GM23338 (cell line): ENCODE results near the gene DAD1. TPM values are rescaled to one million over a fixed set of nuclear protein-coding genes. Genes with fewer than 3 reads are reported as not detected.

Source experiments
- ATAC-seq: fragments of 200-7000 bp; cut with Tn5 transposase; 3 replicates; pipeline ENCODE4 v1.9.1; 2020
- DNase-seq: peaks from one replicate; pipeline ENCODE4 v3.0.0-alpha.2; 2015; ENCODE audit warnings: low spot score
- H2AFZ ChIP-seq: fragments of 200-600 bp; sonication (generic); 2 replicates; pipeline ENCODE4 v1.8.0; 2016; ENCODE audit warnings: antibody characterized with exemption, mild to moderate bottlenecking, moderate library complexity
- H3F3A ChIP-seq: fragments of 200-600 bp; sonication (generic); replicated peaks from 2 replicates; pipeline ENCODE4 v1.8.0; 2017; ENCODE audit warnings: antibody characterized with exemption, mixed run types, low read depth
- H3K27ac ChIP-seq: fragments of 200-600 bp; sonication (generic); 2 replicates; pipeline ENCODE4 v1.6.1; 2016; ENCODE audit warnings: low read depth
- H3K27me3 ChIP-seq: fragments of 200-600 bp; sonication (generic); 2 replicates; pipeline ENCODE4 v1.8.0; 2016; ENCODE audit warnings: mild to moderate bottlenecking, mixed run types, moderate library complexity; ENCODE audit not compliant: insufficient read depth
- H3K36me3 ChIP-seq: fragments of 200-600 bp; sonication (generic); 2 replicates; pipeline ENCODE4 v1.8.0; 2016; ENCODE audit warnings: mild to moderate bottlenecking; ENCODE audit not compliant: insufficient read depth
- H3K4me1 ChIP-seq: fragments of 200-600 bp; sonication (generic); 2 replicates; pipeline ENCODE4 v1.8.0; 2016; ENCODE audit warnings: mild to moderate bottlenecking, moderate library complexity; ENCODE audit not compliant: insufficient read depth
- H3K4me2 ChIP-seq: fragments of 200-600 bp; sonication (generic); 2 replicates; pipeline ENCODE4 v1.7.1; 2017; ENCODE audit warnings: mixed run types
- H3K4me3 ChIP-seq: fragments of 200-600 bp; sonication (generic); 2 replicates; pipeline ENCODE4 v1.6.1; 2016; ENCODE audit warnings: mixed run types
- H3K79me2 ChIP-seq: fragments of 200-600 bp; sonication (generic); replicated peaks from 2 replicates; pipeline ENCODE4 v1.8.0; 2017; ENCODE audit warnings: mild to moderate bottlenecking; ENCODE audit not compliant: insufficient read depth
- H3K9me2 ChIP-seq: fragments of 200-600 bp; sonication (generic); 2 replicates; pipeline ENCODE4 v1.8.0; 2017; ENCODE audit not compliant: insufficient read depth
- H4K20me1 ChIP-seq: fragments of 200-600 bp; sonication (generic); replicated peaks from 2 replicates; pipeline ENCODE4 v1.8.0; 2017; ENCODE audit warnings: mild to moderate bottlenecking; ENCODE audit not compliant: insufficient read depth
- H3K27ac Mint-ChIP-seq: 2 replicates; pipeline ENCODE4 v1.8.0; 2020; ENCODE audit warnings: inconsistent platforms, mild to moderate bottlenecking, moderate library complexity, mixed read lengths
- H3K27me3 Mint-ChIP-seq: 3 replicates; pipeline ENCODE4 v1.8.0; 2022; ENCODE audit warnings: low read depth, mild to moderate bottlenecking, moderate library complexity, mixed read lengths, inconsistent platforms; ENCODE audit not compliant: insufficient read depth, poor library complexity
- H3K36me3 Mint-ChIP-seq: 3 replicates; pipeline ENCODE4 v1.8.0; 2021; ENCODE audit warnings: low read depth, mild to moderate bottlenecking, inconsistent platforms, moderate library complexity, mixed read lengths
- H3K4me1 Mint-ChIP-seq: 3 replicates; pipeline ENCODE4 v1.8.0; 2020; ENCODE audit warnings: mild to moderate bottlenecking, inconsistent platforms, mixed read lengths
- H3K4me3 Mint-ChIP-seq: 3 replicates; pipeline ENCODE4 v1.8.0; 2021; ENCODE audit warnings: moderate library complexity, mild to moderate bottlenecking, inconsistent platforms, mixed read lengths
- H3K9me3 Mint-ChIP-seq: 3 replicates; pipeline ENCODE4 v1.8.0; 2020; ENCODE audit warnings: moderate library complexity, mild to moderate bottlenecking, inconsistent platforms, mixed read lengths
- CREB1 ChIP-seq: fragments of 250-450 bp; sonication (Bioruptor Pico); IDR thresholded peaks from 2 replicates; pipeline ENCODE4 v1.5.0; 2020; ENCODE audit warnings: low read depth, mild to moderate bottlenecking, moderate library complexity
- EZH2phosphoT487 ChIP-seq: fragments of 200-600 bp; sonication (generic); IDR thresholded peaks from one replicate; pipeline ENCODE4 v1.8.1; 2018; ENCODE audit warnings: antibody characterized with exemption; ENCODE audit not compliant: unreplicated experiment
- JUNB ChIP-seq: IDR thresholded peaks from one replicate; pipeline ENCODE4 v1.6.1; 2016; ENCODE audit warnings: antibody characterized with exemption; ENCODE audit not compliant: unreplicated experiment
- NANOG ChIP-seq: IDR thresholded peaks from 2 replicates; pipeline ENCODE4 v1.6.1; 2016; ENCODE audit warnings: antibody characterized with exemption, borderline replicate concordance
- POLR2AphosphoS5 ChIP-seq: IDR thresholded peaks from 2 replicates; pipeline ENCODE4 v1.6.1; 2016; ENCODE audit warnings: antibody characterized with exemption, low read depth
- ZNF114 ChIP-seq: fragments of 250-450 bp; sonication (Bioruptor Pico); IDR thresholded peaks from 2 replicates; pipeline ENCODE4 v1.5.0; 2020; ENCODE audit warnings: mild to moderate bottlenecking, moderate library complexity
- polyA plus RNA-seq: library from polyadenylated mRNA; unstranded; fragments of >200 nt; fragmentation: Nextera tagmentation; extraction: Ambion mirVana; gene quantifications from 2 replicates; pipeline ENCODE4 v1.2.1, GENCODE V29; 2016
- total RNA-seq: library from RNA; depleted of rRNA; stranded (reverse); fragments of >200 nt; shearing (Covaris generic); gene quantifications from 2 replicates; pipeline ENCODE4 v1.2.3, GENCODE V29; 2014
- TF ChIP-seq, protein P1 (sequence below), 2 experiments: fragments of 200-600 bp in 1 of 2; sonication (generic) in 1 of 2; conservative IDR thresholded peaks; 2 replicates each; pipeline versions ENCODE4 v1.5.1 to v1.6.1; 2016 to 2017; ENCODE audit warnings: antibody characterized with exemption in 2 of 2, low read depth in 2 of 2, mild to moderate bottlenecking in 2 of 2, moderate library complexity in 1 of 2
- TF ChIP-seq, protein P2 (sequence below): IDR thresholded peaks from 2 replicates; pipeline ENCODE4 v1.6.1; 2016; ENCODE audit warnings: antibody characterized with exemption

Gene DAD1
- total and polyA plus RNA-seq, 2 experiments from 2014 or later: 180 to 252 TPM

- ATAC-seq (no peak), DNase-seq (no peak)
- Mint-ChIP-seq H3K27me3 (peaks cover 5% of the 10 kb centered on the region), H3K27ac (no peak overlapping the region), H3K4me3 (no peak overlapping the region), H3K36me3 (peaks cover 49% of the 10 kb centered on the region), H3K4me1 (peaks cover 9% of the 10 kb centered on the region; the same call in 2 of the 3 replicates), H3K9me3 (no peaks in the 10 kb centered on the region; the same call in 2 of the 3 replicates)
- H3K27me3 ChIP-seq: no peaks in the 10 kb centered on the region
- TF ChIP-seq, protein P1, sequence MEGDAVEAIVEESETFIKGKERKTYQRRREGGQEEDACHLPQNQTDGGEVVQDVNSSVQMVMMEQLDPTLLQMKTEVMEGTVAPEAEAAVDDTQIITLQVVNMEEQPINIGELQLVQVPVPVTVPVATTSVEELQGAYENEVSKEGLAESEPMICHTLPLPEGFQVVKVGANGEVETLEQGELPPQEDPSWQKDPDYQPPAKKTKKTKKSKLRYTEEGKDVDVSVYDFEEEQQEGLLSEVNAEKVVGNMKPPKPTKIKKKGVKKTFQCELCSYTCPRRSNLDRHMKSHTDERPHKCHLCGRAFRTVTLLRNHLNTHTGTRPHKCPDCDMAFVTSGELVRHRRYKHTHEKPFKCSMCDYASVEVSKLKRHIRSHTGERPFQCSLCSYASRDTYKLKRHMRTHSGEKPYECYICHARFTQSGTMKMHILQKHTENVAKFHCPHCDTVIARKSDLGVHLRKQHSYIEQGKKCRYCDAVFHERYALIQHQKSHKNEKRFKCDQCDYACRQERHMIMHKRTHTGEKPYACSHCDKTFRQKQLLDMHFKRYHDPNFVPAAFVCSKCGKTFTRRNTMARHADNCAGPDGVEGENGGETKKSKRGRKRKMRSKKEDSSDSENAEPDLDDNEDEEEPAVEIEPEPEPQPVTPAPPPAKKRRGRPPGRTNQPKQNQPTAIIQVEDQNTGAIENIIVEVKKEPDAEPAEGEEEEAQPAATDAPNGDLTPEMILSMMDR (conservative IDR thresholded peaks at IDR 0.05; ENCODE audit: low read depth in 2 of 2): no peak
- TF ChIP-seq JUNB: no peak
- TF ChIP-seq EZH2phosphoT487: no peak
- no peak for TF ChIP-seq POLR2AphosphoS5
- H3K4me2 ChIP-seq: no peak overlapping the region
- H3K4me1 ChIP-seq: no peaks in the 10 kb centered on the region
- no peak overlapping the region for H3K4me3 ChIP-seq
- no peaks in the 10 kb centered on the region for H3F3A ChIP-seq
- peaks cover 42% of the 10 kb centered on the region for H3K79me2 ChIP-seq
- no peaks in the 10 kb centered on the region for H3K9me2 ChIP-seq
- H3K36me3 ChIP-seq: peaks cover 26% of the 10 kb centered on the region
- no peak overlapping the region for H3K27ac ChIP-seq
- no peaks in the 10 kb centered on the region; the same call in 1 of the 2 replicates for H4K20me1 ChIP-seq
- no peak overlapping the region for H2AFZ ChIP-seq
Measured at GRCh38 chr14:22569106-22569736, 19.8 kb downstream of the DAD1 start.

DNA sequence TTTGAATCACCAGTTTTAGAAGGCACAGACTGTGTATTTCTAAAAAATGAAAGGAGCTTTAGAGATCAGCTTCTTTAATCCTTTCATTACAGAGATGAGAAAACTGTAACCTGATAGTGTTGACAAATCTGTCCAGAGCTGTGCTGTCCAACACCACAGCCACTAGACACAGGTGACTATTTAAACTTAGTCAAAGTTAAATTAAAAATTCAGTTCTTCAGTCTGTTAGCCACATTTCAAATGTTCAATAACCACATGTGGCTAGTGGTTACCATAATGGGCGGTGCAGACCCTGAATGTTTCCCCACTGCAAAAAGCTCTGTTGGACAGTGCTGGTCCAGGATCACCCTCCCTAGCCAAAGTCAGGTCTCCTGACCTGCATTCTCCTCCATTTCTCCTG, 21.6 kb downstream of the DAD1 start:
- H3K9me3 Mint-ChIP-seq: no peaks in the 10 kb centered on the region
- Histone ChIP-seq H3K27ac (no peak overlapping the region), H3K79me2 (peaks cover 42% of the 10 kb centered on the region), H2AFZ (no peak overlapping the region), H3F3A (no peaks in the 10 kb centered on the region), H3K4me1 (no peaks in the 10 kb centered on the region), H4K20me1 (no peaks in the 10 kb centered on the region; the same call in 1 of the 2 replicates), H3K4me2 (no peak overlapping the region), H3K27me3 (no peaks in the 10 kb centered on the region), H3K4me3 (no peak overlapping the region), H3K9me2 (no peaks in the 10 kb centered on the region), H3K36me3 (peaks cover 13% of the 10 kb centered on the region)
- H3K27me3 Mint-ChIP-seq: peaks cover 3% of the 10 kb centered on the region
- TF ChIP-seq NANOG (no peak), CREB1 (CRISPR knock-in tag) (no peak), EZH2phosphoT487 (no peak), ZNF114 (no peak)
- TF ChIP-seq, protein P2, sequence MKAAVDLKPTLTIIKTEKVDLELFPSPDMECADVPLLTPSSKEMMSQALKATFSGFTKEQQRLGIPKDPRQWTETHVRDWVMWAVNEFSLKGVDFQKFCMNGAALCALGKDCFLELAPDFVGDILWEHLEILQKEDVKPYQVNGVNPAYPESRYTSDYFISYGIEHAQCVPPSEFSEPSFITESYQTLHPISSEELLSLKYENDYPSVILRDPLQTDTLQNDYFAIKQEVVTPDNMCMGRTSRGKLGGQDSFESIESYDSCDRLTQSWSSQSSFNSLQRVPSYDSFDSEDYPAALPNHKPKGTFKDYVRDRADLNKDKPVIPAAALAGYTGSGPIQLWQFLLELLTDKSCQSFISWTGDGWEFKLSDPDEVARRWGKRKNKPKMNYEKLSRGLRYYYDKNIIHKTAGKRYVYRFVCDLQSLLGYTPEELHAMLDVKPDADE: no peak
- no peak overlapping the region for H3K27ac Mint-ChIP-seq
- H3K4me1 Mint-ChIP-seq: peaks cover 9% of the 10 kb centered on the region; the same call in 2 of the 3 replicates
- ATAC-seq (no peak), DNase-seq (no peak)
- no peak overlapping the region for H3K4me3 Mint-ChIP-seq
- peaks cover 35% of the 10 kb centered on the region for H3K36me3 Mint-ChIP-seq
